Lung (tissue), 12 donors: Measurements from ENCODE around the gene LAP3. TPM values are rescaled to one million over a fixed set of nuclear protein-coding genes. Genes with fewer than 3 reads are reported as not detected.

Source experiments
- ATAC-seq: fragments of 200-7000 bp; cut with Tn5 transposase; one replicate; pipeline ENCODE4 v1.9.1; 2020; ENCODE audit warnings: moderate number of reproducible peaks; ENCODE audit not compliant: insufficient read depth, low FRiP score
- DNase-seq, 3 donors: peaks; one replicate each; pipeline ENCODE4 v3.0.0-alpha.2; 2013 to 2017
- H3K27ac ChIP-seq, 2 donors: one replicate each; pipeline ENCODE4 v1.5.1; 2013; ENCODE audit warnings: mild to moderate bottlenecking in 2 of 2, moderate library complexity in 2 of 2, control low read depth in 1 of 2, inconsistent platforms in 1 of 2, low read depth in 1 of 2, low read length in 1 of 2
- H3K27me3 ChIP-seq, 3 donors: one replicate each; pipeline ENCODE4 v1.5.1; 2013; ENCODE audit warnings: low read length in 2 of 3; ENCODE audit not compliant: control insufficient read depth in 3 of 3, insufficient read depth in 3 of 3
- H3K36me3 ChIP-seq, 4 donors: one replicate each; pipeline ENCODE4 v1.5.1; 2013; ENCODE audit warnings: low read length in 4 of 4, mild to moderate bottlenecking in 1 of 4, moderate library complexity in 1 of 4; ENCODE audit not compliant: control insufficient read depth in 4 of 4, insufficient read depth in 4 of 4
- H3K4me1 ChIP-seq, 5 donors: one replicate each; pipeline ENCODE4 v1.5.1; 2013; ENCODE audit warnings: low read length in 5 of 5, mild to moderate bottlenecking in 2 of 5, moderate library complexity in 1 of 5; ENCODE audit not compliant: control insufficient read depth in 5 of 5, insufficient read depth in 5 of 5
- H3K4me3 ChIP-seq: one replicate; pipeline ENCODE4 v1.5.1; 2013; ENCODE audit warnings: mild to moderate bottlenecking, control low read depth, moderate library complexity
- H3K9ac ChIP-seq, 2 donors: one replicate each; pipeline ENCODE4 v1.5.1; 2013; ENCODE audit warnings: low read length in 2 of 2, control low read depth in 1 of 2; ENCODE audit not compliant: insufficient read depth in 1 of 2
- H3K9me3 ChIP-seq, 4 donors: one replicate each; pipeline ENCODE4 v1.5.1; 2013; ENCODE audit warnings: low read length in 3 of 4, mild to moderate bottlenecking in 1 of 4, moderate library complexity in 1 of 4; ENCODE audit not compliant: control insufficient read depth in 4 of 4, insufficient read depth in 3 of 4
- WGBS, 2 donors: extraction: QIAGEN DNeasy Blood & Tissue Kit; methylation state at CpG; one replicate each; pipeline ENCODE4 v1.1.7; 2013; 5-methylcytosine and 5-hydroxymethylcytosine counted together
- polyA plus RNA-seq, 2 donors: library from polyadenylated mRNA; stranded (reverse); fragments of 200-250 nt; gene quantifications; one replicate each; pipeline ENCODE4 v1.2.1, GENCODE V29; 2013
- total RNA-seq, 2 donors: library from RNA; depleted of rRNA in 1 of 2; stranded (reverse); fragments of >200 nt in 1 of 2; gene quantifications; one replicate each; pipeline ENCODE4 v1.2.1, GENCODE V29; 2014 to 2021
- TF ChIP-seq, protein P1 (sequence below): IDR thresholded peaks from 2 replicates; pipeline ENCODE4 v1.5.1; 2012; ENCODE audit warnings: mild to moderate bottlenecking; ENCODE audit errors: control extremely low read depth, extremely low read depth
- donor health status: control.
- donor health status: control.
- donor health status: Bipolar disorder and iron deficiency.
- donor health status: healthy.
- donor health status: DM: yes; HTN: yes; CAD: no.

LAP3 gene
- total and polyA plus RNA-seq, 4 donors: 30.7 to 185 (median 104) TPM

DNA sequence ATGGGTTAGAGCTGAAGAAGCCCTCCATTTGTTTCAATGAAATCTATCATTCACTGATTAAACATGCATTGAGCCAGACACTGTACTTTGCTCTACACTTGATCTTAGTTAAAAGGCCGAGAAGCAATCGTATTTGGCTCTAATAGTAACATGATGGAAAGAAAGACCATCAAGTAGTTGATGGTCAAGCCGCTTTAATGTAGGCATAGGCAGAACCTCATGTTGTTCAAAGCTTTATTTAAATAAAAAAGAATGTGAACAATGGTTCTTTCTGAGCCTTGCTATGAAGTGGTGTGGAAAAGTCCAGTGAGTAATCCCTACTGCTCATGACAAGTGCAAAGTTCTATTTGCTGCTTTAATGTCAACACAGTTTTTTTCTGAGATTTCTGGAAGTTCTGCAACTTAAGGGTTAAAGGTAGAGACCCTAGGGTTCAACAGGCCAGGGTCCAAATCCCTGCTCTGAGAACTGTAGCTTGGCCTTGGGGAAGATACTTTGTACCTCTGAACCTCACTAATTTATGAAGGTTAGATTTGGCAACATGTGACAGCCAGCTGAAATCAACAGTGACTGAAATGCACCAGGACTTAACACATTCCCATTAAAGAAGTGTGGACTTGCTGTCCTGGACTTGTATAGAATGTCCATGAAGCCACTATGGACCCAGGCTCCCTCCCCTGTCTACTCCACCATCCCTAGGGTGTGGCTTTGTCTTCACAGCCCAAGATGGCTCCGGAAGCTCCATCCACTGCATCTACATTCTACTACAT is 17.9 kb upstream of the LAP3 start:
- H3K36me3 ChIP-seq: no peaks in the 10 kb centered on the region
- peaks cover 0 to 8% (median 4%) of the 10 kb centered on the region in 3 donors for H3K27me3 ChIP-seq
- TF ChIP-seq, protein P1, sequence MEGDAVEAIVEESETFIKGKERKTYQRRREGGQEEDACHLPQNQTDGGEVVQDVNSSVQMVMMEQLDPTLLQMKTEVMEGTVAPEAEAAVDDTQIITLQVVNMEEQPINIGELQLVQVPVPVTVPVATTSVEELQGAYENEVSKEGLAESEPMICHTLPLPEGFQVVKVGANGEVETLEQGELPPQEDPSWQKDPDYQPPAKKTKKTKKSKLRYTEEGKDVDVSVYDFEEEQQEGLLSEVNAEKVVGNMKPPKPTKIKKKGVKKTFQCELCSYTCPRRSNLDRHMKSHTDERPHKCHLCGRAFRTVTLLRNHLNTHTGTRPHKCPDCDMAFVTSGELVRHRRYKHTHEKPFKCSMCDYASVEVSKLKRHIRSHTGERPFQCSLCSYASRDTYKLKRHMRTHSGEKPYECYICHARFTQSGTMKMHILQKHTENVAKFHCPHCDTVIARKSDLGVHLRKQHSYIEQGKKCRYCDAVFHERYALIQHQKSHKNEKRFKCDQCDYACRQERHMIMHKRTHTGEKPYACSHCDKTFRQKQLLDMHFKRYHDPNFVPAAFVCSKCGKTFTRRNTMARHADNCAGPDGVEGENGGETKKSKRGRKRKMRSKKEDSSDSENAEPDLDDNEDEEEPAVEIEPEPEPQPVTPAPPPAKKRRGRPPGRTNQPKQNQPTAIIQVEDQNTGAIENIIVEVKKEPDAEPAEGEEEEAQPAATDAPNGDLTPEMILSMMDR: no peak
- no peaks in the 10 kb centered on the region for H3K4me1 ChIP-seq
- H3K9ac ChIP-seq: no peak overlapping the region
- DNase-seq (no peak), ATAC-seq (no peak)
- H3K9me3 ChIP-seq: no peaks in the 10 kb centered on the region
- no peak overlapping the region for H3K4me3 ChIP-seq
- no peak overlapping the region for H3K27ac ChIP-seq
- 92 to 93% methylated on average over 4 of the region's 4 CpGs for WGBS, 2 donors

DNA sequence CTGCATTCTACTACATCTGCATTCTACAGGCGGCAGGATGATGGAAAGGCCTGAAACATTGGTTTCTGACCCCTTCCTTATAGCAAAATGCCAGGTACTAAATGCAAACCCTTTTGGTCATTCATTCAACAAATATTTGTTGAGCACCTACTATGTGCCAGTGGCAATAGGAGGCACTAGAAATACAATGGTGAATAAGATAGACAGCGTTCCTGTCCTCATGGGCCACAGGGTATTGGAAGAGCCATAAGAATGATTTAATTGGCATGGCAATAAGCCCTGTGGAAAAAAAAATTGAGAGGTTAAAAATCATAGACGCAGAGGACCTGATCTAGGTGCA is 17.3 kb upstream of the LAP3 start:
- Histone ChIP-seq H3K9ac (no peak overlapping the region), H3K4me1 (no peaks in the 10 kb centered on the region), H3K4me3 (no peak overlapping the region), H3K9me3 (no peaks in the 10 kb centered on the region), H3K27me3 (peaks cover 0 to 6% (median 4%) of the 10 kb centered on the region in 3 donors), H3K36me3 (no peaks in the 10 kb centered on the region), H3K27ac (no peak overlapping the region)
- ATAC-seq: no peak
- no peak for DNase-seq
- 96% methylated on average over 3 of the region's 3 CpGs for WGBS, 2 donors
- TF ChIP-seq, protein P1: no peak

DNA sequence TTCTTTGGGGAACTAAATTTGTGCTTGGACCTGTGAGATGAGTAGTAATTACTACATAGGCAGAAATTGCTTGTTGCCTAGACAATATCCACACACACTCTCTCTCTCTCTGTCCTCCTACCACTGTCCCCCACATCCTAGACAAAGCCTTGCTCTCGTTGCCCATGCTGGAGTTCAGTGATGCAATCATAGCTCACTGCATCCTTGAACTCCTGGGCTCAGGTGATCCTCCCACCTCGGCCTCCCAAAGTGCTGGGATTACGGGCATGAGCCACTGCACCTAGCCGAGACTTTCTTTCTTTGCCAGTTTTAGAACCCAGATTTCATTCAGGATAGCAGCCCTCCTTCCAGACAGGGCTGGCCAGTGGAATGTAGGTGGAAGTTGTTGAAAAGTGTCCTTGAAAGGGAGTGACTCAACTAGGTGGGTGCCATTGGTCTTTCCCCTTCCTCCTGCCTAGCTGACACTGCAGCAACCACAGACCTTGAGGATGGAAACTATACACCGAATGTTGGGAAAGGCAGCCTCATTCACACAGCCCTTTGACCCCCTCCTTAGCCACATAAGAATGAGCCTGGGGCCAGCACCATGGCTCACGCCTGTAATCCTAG is 16.8 kb upstream of the LAP3 start:
- Histone ChIP-seq H3K9ac (no peak overlapping the region), H3K9me3 (no peaks in the 10 kb centered on the region), H3K36me3 (no peaks in the 10 kb centered on the region), H3K27ac (no peak overlapping the region), H3K4me3 (no peak overlapping the region), H3K4me1 (no peaks in the 10 kb centered on the region), H3K27me3 (peaks cover 0 to 4% (median 2%) of the 10 kb centered on the region in 3 donors)
- DNase-seq (no peak), ATAC-seq (no peak)
- 87 to 91% methylated on average over 6 of the region's 6 CpGs for WGBS, 2 donors
- TF ChIP-seq, protein P1: no peak
